Brain pericyte (primary cell): ENCODE measurements around the gene RAMP1.
"Not testable (repeated sequence)": the region's sequence is repeated elsewhere in the genome, so short reads cannot be mapped to it uniquely, and the experiment has no call there.

Experiments
- DNase-seq: peaks from one replicate; pipeline ENCODE4 v3.0.0-alpha.2; 2012; ENCODE audit warnings: low read depth, low spot score

Gene RAMP1

GRCh38 chr2:237863689-237864443 is 4.4 kb downstream of the RAMP1 start:
- no peak for DNase-seq

GRCh38 chr2:237864444-237864931 is 5.1 kb downstream of the RAMP1 start:
- no peak for DNase-seq

GRCh38 chr2:237864940-237865622 is 5.7 kb downstream of the RAMP1 start:
- DNase-seq, result no peak

GRCh38 chr2:237865623-237866041 is 6.2 kb downstream of the RAMP1 start:
- DNase-seq, result no peak

- no peak for DNase-seq
Measured at GRCh38 chr2:237866101-237866621, 6.7 kb downstream of the RAMP1 start.

GRCh38 chr2:237867465-237867864 is 8.0 kb downstream of the RAMP1 start:
- DNase-seq, result no peak

- DNase-seq, result not testable (repeated sequence)
Measured at GRCh38 chr2:237868074-237868473, 8.7 kb downstream of the RAMP1 start.

GRCh38 chr2:237868631-237869342 is 9.4 kb downstream of the RAMP1 start:
- no peak for DNase-seq

GRCh38 chr2:237869343-237870102 is 10.1 kb downstream of the RAMP1 start:
- DNase-seq, result no peak

- no peak for DNase-seq
Measured at GRCh38 chr2:237870126-237870525, 10.7 kb downstream of the RAMP1 start.

GRCh38 chr2:237870754-237871651 is 11.6 kb downstream of the RAMP1 start:
- no peak for DNase-seq

- DNase-seq, result no peak
Measured at GRCh38 chr2:237872178-237872887, 12.9 kb downstream of the RAMP1 start.

- no peak for DNase-seq
Measured at GRCh38 chr2:237873421-237873831, 14.0 kb downstream of the RAMP1 start.

GRCh38 chr2:237873897-237874551 is 14.6 kb downstream of the RAMP1 start:
- no peak for DNase-seq

- no peak for DNase-seq
Measured at GRCh38 chr2:237874585-237875161, 15.2 kb downstream of the RAMP1 start.

GRCh38 chr2:237875256-237876060 is 16.0 kb downstream of the RAMP1 start:
- DNase-seq, result no peak

GRCh38 chr2:237876061-237876526 is 16.7 kb downstream of the RAMP1 start:
- no peak for DNase-seq

- DNase-seq, result no peak
Measured at GRCh38 chr2:237876532-237876931, 17.1 kb downstream of the RAMP1 start.
